ENCODE data around the gene PAK3. TPM values are rescaled to one million over a fixed set of nuclear protein-coding genes. Genes with fewer than 3 reads are reported as not detected.

PAK3 gene
- total RNA-seq, 3 donors from 2014 or later = 1.9 to 21.1 (median 7.5) TPM

DNA sequence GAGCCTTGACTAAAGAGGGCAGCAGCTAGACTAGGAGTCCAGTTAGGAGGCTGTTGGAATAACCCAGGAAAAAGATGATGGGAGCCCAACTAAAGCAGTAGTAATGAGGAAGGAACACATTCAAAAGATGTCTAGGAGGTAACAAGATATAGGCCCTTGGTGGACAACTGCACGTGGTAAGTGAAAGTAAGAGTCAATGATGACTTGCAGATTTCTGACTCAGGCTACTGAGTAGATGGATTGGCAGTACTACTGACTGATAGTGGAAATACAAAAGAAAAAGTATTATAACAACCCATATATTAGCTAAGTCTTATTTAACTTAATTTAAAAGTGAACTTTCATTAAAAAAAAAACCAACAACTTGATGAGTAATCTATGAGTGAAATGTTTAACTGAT is 74.0 kb downstream of the PAK3 start:
- Histone ChIP-seq H3K27me3 (peaks cover 0 to 52% of the 10 kb centered on the region in 2 donors), H3K36me3 (no peaks in the 10 kb centered on the region), H3K27ac (no peak overlapping the region), H3K4me3 (no peak overlapping the region), H3K4me1 (no peaks in the 10 kb centered on the region), H3K9me3 (no peaks in the 10 kb centered on the region)
- TF ChIP-seq, protein P1, sequence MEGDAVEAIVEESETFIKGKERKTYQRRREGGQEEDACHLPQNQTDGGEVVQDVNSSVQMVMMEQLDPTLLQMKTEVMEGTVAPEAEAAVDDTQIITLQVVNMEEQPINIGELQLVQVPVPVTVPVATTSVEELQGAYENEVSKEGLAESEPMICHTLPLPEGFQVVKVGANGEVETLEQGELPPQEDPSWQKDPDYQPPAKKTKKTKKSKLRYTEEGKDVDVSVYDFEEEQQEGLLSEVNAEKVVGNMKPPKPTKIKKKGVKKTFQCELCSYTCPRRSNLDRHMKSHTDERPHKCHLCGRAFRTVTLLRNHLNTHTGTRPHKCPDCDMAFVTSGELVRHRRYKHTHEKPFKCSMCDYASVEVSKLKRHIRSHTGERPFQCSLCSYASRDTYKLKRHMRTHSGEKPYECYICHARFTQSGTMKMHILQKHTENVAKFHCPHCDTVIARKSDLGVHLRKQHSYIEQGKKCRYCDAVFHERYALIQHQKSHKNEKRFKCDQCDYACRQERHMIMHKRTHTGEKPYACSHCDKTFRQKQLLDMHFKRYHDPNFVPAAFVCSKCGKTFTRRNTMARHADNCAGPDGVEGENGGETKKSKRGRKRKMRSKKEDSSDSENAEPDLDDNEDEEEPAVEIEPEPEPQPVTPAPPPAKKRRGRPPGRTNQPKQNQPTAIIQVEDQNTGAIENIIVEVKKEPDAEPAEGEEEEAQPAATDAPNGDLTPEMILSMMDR (IDR thresholded peaks at IDR 0.05) = no peak
- TF ChIP-seq POLR2AphosphoS5 (IDR thresholded peaks at IDR 0.05) (no peak), POLR2A (IDR thresholded peaks at IDR 0.05) (no peak)
- intact Hi-C loops (cut with DNase I; ENCODE audit: low total_unique reads) = no loop called here
- no peak for DNase-seq (ENCODE audit: low spot score in 2 of 2)

DNA sequence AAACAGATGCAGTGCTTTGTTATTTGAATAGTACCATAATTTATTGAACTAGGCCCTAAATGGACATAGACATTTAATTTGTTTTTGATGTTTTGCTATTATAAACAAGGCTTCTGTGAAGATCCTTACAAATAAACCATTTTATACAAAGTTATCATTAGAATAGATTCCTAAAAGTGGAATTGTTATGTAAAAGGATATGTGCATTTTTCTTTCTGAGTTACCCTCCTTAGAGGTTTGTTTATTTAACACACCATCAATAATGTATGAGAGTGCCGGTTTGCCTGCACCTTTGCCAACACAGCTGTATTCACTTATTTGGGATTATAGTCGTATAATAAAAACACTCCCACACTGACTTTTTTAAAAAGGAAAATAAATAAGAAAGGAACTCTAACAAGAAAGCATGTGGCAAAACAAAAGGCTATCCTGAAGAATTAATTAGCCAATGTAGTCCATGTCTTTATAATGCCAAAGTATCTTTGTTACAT is 84.8 kb downstream of the PAK3 start:
- Histone ChIP-seq H3K9me3 (no peaks in the 10 kb centered on the region), H3K4me1 (no peaks in the 10 kb centered on the region), H3K27me3 (peaks cover 0 to 18% of the 10 kb centered on the region in 2 donors), H3K27ac (no peak overlapping the region), H3K36me3 (no peaks in the 10 kb centered on the region), H3K4me3 (no peak overlapping the region)
- DNase-seq (ENCODE audit: low spot score in 2 of 2) = no peak
- TF ChIP-seq POLR2AphosphoS5 (IDR thresholded peaks at IDR 0.05) (no peak), POLR2A (IDR thresholded peaks at IDR 0.05) (no peak)
- TF ChIP-seq, protein P1 (IDR thresholded peaks at IDR 0.05) = no peak
- intact Hi-C loops (cut with DNase I; ENCODE audit: low total_unique reads) = no loop called here

DNA sequence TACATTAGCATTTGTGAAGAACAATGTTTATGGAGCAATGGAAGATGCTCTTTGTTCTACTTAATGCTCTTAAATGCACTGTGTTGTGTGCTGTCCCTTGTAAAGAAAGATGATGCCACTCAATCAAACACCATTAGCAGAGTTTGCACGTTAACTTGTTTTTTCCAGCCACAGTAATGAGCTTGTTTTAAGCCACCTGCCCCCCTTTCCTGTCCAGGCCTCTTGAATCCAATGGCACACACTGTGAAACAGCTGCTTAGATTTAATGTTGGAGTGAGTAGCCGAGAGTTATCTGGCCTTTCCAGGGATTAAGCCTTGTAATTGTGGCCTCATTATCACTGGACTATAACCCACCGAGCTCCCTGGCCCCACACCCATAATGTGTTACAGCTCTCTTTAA is 86.0 kb downstream of the PAK3 start:
- TF ChIP-seq POLR2A (IDR thresholded peaks at IDR 0.05) = no peak
- TF ChIP-seq POLR2AphosphoS5 (IDR thresholded peaks at IDR 0.05) = no peak
- TF ChIP-seq, protein P1 (IDR thresholded peaks at IDR 0.05) = no peak
- DNase-seq (ENCODE audit: low spot score in 2 of 2) = no peak
- H3K4me3 ChIP-seq = no peak overlapping the region
- intact Hi-C loops (cut with DNase I; ENCODE audit: low total_unique reads) = no loop called here
- H3K27me3 ChIP-seq = peaks cover 0 to 18% of the 10 kb centered on the region in 2 donors
- H3K9me3 ChIP-seq = no peaks in the 10 kb centered on the region
- no peaks in the 10 kb centered on the region for H3K4me1 ChIP-seq
- no peaks in the 10 kb centered on the region for H3K36me3 ChIP-seq
- H3K27ac ChIP-seq = no peak overlapping the region

DNA sequence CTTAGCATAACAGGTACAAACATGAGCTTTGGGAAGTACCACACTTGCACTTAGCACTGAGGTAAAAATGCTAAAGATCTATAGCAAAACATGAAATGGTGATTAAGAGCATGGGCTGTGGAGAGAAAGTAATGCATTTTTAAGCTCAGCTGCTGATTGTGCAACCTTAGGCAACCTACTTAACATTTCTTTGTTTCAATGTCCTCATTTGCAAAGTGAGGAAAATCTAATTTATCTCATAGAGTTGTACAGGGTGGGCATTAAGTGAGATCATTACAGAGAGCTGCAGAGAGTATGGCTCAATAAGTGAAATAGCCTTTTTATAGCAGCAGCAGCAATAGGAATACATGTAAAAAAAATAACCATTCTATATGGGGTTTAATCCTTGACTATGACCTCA is 87.0 kb downstream of the PAK3 start:
- TF ChIP-seq POLR2A (IDR thresholded peaks at IDR 0.05) = no peak
- no peak for TF ChIP-seq POLR2AphosphoS5 (IDR thresholded peaks at IDR 0.05)
- TF ChIP-seq, protein P1 (IDR thresholded peaks at IDR 0.05) = no peak
- Histone ChIP-seq H3K9me3 (no peaks in the 10 kb centered on the region), H3K4me1 (no peaks in the 10 kb centered on the region), H3K36me3 (no peaks in the 10 kb centered on the region), H3K4me3 (no peak overlapping the region), H3K27me3 (peaks cover 0 to 23% of the 10 kb centered on the region in 2 donors), H3K27ac (no peak overlapping the region)
- DNase-seq (ENCODE audit: low spot score in 2 of 2) = no peak
- intact Hi-C loops (cut with DNase I; ENCODE audit: low total_unique reads) = no loop called here

DNA sequence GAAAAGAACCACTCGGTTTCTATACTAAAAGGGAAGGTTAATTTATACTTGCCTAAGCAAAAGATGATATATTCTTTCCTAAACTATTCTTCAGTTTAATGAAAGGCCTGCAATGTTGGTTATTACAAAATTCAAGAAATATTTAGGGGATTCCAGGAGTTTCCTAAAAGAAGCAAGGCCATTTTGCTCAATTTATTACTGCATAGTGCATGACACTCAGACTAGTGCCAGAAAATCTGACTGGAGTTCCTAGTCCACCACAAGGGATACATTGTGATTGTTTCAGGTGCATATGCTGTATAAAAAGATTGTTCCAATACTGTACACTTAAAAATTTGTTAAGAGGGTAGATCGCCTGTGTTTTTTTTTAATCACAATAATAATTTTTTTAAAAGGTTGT is 95.6 kb downstream of the PAK3 start:
- Histone ChIP-seq H3K4me1 (no peaks in the 10 kb centered on the region), H3K27me3 (peaks cover 0 to 42% of the 10 kb centered on the region in 2 donors), H3K36me3 (no peaks in the 10 kb centered on the region), H3K4me3 (no peak overlapping the region), H3K9me3 (no peaks in the 10 kb centered on the region), H3K27ac (no peak overlapping the region)
- intact Hi-C loops (cut with DNase I; ENCODE audit: low total_unique reads) = no loop called here
- TF ChIP-seq POLR2A (IDR thresholded peaks at IDR 0.05) (no peak), POLR2AphosphoS5 (IDR thresholded peaks at IDR 0.05) (no peak)
- TF ChIP-seq, protein P1 (IDR thresholded peaks at IDR 0.05) = no peak
- no peak for DNase-seq (ENCODE audit: low spot score in 2 of 2)
